GM12875 (cell line): ENCODE results near the gene DOCK3.
"Not testable (repeated sequence)": the region's sequence is repeated elsewhere in the genome, so short reads cannot be mapped to it uniquely, and the experiment has no call there.

Source experiments
- H3K4me3 ChIP-seq: one replicate; pipeline ENCODE4 v1.5.1; 2011; ENCODE audit warnings: low read depth, low read length, control low read depth
- TF ChIP-seq, protein P1 (sequence below): IDR thresholded peaks from 2 replicates; pipeline ENCODE4 v1.5.1; 2011; ENCODE audit warnings: low read depth, mild to moderate bottlenecking, control low read depth, inconsistent platforms, low read length, moderate library complexity, borderline replicate concordance; ENCODE audit not compliant: insufficient read depth

The DOCK3 gene

GRCh38 chr3:50850639-50851511 lies 176.1 kb downstream of the DOCK3 start:
- TF ChIP-seq, protein P1, sequence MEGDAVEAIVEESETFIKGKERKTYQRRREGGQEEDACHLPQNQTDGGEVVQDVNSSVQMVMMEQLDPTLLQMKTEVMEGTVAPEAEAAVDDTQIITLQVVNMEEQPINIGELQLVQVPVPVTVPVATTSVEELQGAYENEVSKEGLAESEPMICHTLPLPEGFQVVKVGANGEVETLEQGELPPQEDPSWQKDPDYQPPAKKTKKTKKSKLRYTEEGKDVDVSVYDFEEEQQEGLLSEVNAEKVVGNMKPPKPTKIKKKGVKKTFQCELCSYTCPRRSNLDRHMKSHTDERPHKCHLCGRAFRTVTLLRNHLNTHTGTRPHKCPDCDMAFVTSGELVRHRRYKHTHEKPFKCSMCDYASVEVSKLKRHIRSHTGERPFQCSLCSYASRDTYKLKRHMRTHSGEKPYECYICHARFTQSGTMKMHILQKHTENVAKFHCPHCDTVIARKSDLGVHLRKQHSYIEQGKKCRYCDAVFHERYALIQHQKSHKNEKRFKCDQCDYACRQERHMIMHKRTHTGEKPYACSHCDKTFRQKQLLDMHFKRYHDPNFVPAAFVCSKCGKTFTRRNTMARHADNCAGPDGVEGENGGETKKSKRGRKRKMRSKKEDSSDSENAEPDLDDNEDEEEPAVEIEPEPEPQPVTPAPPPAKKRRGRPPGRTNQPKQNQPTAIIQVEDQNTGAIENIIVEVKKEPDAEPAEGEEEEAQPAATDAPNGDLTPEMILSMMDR: no peak
- no peak overlapping the region for H3K4me3 ChIP-seq

GRCh38 chr3:50853936-50854335 lies 179.2 kb downstream of the DOCK3 start:
- TF ChIP-seq, protein P1: no peak

DNA sequence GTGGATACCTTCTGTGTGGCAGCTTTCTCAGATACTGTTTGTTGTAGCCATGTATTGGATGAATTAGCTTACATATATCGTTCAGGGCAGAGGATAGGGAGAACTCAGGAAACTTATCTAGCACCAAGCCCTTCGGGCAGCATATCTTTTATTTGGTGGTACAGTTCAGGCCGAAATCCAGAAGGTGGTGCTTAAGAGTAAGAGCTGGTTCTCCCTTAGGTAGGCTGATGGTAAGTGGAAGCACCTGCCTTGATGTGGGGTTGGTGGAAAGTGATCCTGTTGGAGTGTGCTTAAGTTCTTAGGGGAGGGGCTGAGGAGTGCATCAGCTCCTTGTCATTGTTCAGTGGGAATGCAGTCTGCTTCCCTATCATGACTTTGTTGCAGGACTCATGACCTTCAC lies 187.5 kb downstream of the DOCK3 start:
- no peak overlapping the region for H3K4me3 ChIP-seq
- TF ChIP-seq, protein P1: no peak

More at GRCh38 chr3:50853936-50854335, 179.2 kb downstream of the DOCK3 start:
- no peak overlapping the region for H3K4me3 ChIP-seq

DNA sequence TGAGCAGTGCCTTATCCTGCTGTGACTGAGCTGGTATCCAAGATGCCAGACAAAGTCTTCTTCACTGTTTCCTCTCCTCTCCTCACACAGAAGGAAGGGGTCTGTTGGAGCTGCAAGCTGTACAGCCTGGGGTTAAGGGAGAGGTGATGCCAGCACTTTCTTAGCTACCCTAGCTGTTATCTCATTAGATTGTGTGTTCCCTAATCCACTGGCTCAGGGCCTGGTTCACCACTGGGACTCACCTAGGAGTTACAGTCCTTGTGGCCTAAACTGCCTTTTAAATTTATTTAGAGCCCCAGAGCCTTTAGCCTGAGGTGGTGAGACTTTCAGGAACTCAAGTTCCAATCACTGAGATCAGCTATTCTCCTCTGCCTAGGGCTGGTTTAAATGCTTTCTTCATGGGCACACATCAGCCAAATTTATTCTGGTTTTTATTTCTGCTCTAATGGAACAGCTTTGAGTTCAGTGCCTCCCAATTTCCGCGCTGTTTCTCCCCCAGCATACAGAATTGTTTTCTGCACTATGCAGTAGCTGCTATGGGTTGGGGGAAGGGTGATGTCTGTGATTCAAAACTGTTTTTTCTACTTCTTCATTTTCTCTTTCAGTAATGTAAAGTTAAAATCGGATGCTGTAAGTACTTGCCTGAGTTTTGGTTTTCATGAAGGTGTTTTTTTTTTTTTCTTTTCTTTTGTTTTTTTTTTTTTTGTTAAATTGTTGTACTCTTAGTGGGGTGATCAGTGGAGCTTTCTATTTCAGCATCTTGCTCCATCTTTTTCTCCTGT lies 198.8 kb downstream of the DOCK3 start:
- TF ChIP-seq, protein P1: no peak
- no peak overlapping the region for H3K4me3 ChIP-seq

- not testable (repeated sequence) for H3K4me3 ChIP-seq
Observed at GRCh38 chr3:50874876-50875275, 200.1 kb downstream of the DOCK3 start.

- H3K4me3 ChIP-seq: no peak overlapping the region
- TF ChIP-seq, protein P1: no peak
Observed at GRCh38 chr3:50876947-50877346, 202.2 kb downstream of the DOCK3 start.

DNA sequence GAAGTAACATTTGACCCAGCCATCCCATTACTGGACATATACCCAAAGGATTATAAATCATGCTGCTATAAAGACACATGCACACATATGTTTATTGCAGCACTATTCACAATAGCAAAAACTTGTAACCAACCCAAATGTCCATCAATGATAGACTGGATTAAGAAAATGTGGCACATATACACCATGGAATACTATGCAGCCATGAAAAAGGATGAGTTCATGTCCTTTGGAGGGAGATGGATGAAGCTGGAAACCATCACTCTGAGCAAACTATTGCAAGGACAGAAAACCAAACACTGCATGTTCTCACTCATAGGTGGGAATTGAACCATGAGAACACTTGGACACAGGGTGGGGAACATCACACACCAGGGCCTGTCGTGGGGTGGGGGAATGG lies 208.0 kb downstream of the DOCK3 start:
- H3K4me3 ChIP-seq: not testable (repeated sequence)

- TF ChIP-seq, protein P1: no peak
Observed at GRCh38 chr3:50883755-50884154, 209.0 kb downstream of the DOCK3 start.

More at GRCh38 chr3:50883755-50884154, 209.0 kb downstream of the DOCK3 start:
- no peak overlapping the region for H3K4me3 ChIP-seq
